ENCODE results near the gene RASAL3.
"Not testable (repeated sequence)": the region's sequence is repeated elsewhere in the genome, so short reads cannot be mapped to it uniquely, and the experiment has no call there.

The RASAL3 gene

GRCh38 chr19:15412832-15413231 lies 51.5 kb downstream of the RASAL3 start:
- peaks cover 7% of the 10 kb centered on the region; the same call in 1 of the 2 replicates for H3K4me1 ChIP-seq (ENCODE audit: insufficient read depth, low read length)
- no peaks in the 10 kb centered on the region; the same call in 1 of the 2 replicates for H3K9me3 ChIP-seq (ENCODE audit: control insufficient read depth, insufficient read depth, low read length)
- peaks cover 5% of the 10 kb centered on the region; the same call in 1 of the 2 replicates for H3K36me3 ChIP-seq (ENCODE audit: insufficient read depth, low read length)
- H3K9ac ChIP-seq (ENCODE audit: low read depth, low read length): no peak overlapping the region

DNA sequence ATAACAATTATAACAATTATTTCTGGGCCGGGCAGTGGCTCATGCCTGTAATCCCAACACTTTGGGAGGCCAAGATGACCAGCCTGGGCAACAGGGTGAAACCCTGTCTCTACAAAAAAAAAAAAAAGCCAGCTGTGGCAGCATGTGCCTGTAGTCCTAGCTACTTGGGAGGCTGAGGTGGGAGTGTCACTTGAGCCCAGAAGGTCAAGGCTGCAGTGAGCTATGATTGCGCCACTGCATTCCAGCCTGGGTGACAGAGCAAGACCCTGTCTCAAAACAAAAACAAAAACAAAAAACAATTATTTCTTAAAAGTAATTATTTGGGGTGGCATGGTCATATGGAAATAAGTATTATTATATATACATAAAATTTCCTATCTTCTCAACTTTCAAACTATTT lies 53.0 kb downstream of the RASAL3 start:
- H3K9ac ChIP-seq (ENCODE audit: low read depth, low read length); H3K9me3 ChIP-seq (ENCODE audit: control insufficient read depth, insufficient read depth, low read length); H3K36me3 ChIP-seq (ENCODE audit: insufficient read depth, low read length); H3K4me1 ChIP-seq (ENCODE audit: insufficient read depth, low read length): not testable (repeated sequence)

GRCh38 chr19:15404780-15405211 lies 59.5 kb downstream of the RASAL3 start:
- Histone ChIP-seq H3K36me3 (ENCODE audit: insufficient read depth, low read length) (peaks cover 3% of the 10 kb centered on the region), H3K9me3 (ENCODE audit: control insufficient read depth, insufficient read depth, low read length) (no peaks in the 10 kb centered on the region), H3K4me1 (ENCODE audit: insufficient read depth, low read length) (no peaks in the 10 kb centered on the region), H3K9ac (ENCODE audit: low read depth, low read length) (no peak overlapping the region)

DNA sequence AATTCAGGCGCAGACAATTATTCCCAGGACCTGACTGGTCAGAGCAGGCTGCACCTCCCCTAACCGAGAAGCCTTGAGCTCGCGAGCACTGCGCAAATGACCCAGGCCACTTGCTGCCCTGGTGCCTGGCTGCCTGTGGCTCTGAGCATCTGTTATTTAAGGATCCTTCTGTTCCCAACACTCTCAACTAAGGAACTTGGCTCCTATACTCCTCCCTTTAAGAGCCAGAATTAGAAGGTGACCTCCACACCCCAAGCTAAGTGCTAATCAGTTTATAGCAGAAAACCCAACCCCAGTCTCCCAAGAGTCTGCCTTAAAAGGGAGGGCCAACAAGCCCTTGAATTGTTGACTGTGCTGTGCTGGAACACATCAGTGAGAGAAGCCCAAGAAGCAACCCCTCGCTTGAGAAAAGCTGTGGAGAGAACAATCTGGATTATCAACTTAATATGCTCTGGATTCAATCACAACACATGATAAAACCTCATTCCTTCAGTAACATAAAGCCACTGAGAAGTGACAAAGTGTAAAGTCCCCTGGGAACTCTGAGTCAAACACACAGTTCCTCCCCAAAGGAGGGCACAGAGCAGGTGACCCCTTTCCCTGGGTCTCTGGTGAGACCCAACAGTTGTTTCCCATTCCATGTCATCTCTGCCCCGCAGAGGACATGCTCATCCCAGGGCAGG lies 60.1 kb downstream of the RASAL3 start:
- H3K4me1 ChIP-seq (ENCODE audit: insufficient read depth, low read length): no peaks in the 10 kb centered on the region
- H3K9me3 ChIP-seq (ENCODE audit: control insufficient read depth, insufficient read depth, low read length): no peaks in the 10 kb centered on the region
- H3K9ac ChIP-seq (ENCODE audit: low read depth, low read length): no peak overlapping the region
- peaks cover 3% of the 10 kb centered on the region for H3K36me3 ChIP-seq (ENCODE audit: insufficient read depth, low read length)

GRCh38 chr19:15403151-15403531 lies 61.2 kb downstream of the RASAL3 start:
- H3K9ac ChIP-seq (ENCODE audit: low read depth, low read length): no peak overlapping the region
- no peaks in the 10 kb centered on the region for H3K4me1 ChIP-seq (ENCODE audit: insufficient read depth, low read length)
- peaks cover 6% of the 10 kb centered on the region for H3K36me3 ChIP-seq (ENCODE audit: insufficient read depth, low read length)
- H3K9me3 ChIP-seq (ENCODE audit: control insufficient read depth, insufficient read depth, low read length): no peaks in the 10 kb centered on the region

- no peak overlapping the region for H3K9ac ChIP-seq (ENCODE audit: low read depth, low read length)
- H3K36me3 ChIP-seq (ENCODE audit: insufficient read depth, low read length): peaks cover 10% of the 10 kb centered on the region
- no peaks in the 10 kb centered on the region for H3K4me1 ChIP-seq (ENCODE audit: insufficient read depth, low read length)
- H3K9me3 ChIP-seq (ENCODE audit: control insufficient read depth, insufficient read depth, low read length): no peaks in the 10 kb centered on the region
Measured at GRCh38 chr19:15402411-15403150, 61.8 kb downstream of the RASAL3 start.
